Activated naive CD4-positive, alpha-beta T cell treated with anti-CD3 and anti-CD28 coated beads for 36 hours (primary cell): ENCODE measurements around the gene MTAP. TPM values are rescaled to one million over a fixed set of nuclear protein-coding genes. Genes with fewer than 3 reads are reported as not detected.

Experiments
- CTCF ChIA-PET: fragments of 350-600 bp; sonication (Branson Sonifier 250); formaldehyde crosslinking; loops from one replicate; lab custom pipeline; 2021; ENCODE audit warnings: antibody characterized with exemption; lab: Charles Lee
- DNase-seq: peaks from one replicate; pipeline ENCODE4 v3.0.0-alpha.2; 2020
- H3K27ac Mint-ChIP-seq: one replicate; pipeline ENCODE4 v1.8.0; 2021; ENCODE audit warnings: mild to moderate bottlenecking, mixed read lengths
- H3K27me3 Mint-ChIP-seq: one replicate; pipeline ENCODE4 v1.8.0; 2021; ENCODE audit warnings: low read depth, mixed read lengths
- H3K36me3 Mint-ChIP-seq: one replicate; pipeline ENCODE4 v1.8.0; 2021; ENCODE audit warnings: low read depth, mixed read lengths
- H3K4me1 Mint-ChIP-seq: one replicate; pipeline ENCODE4 v1.8.0; 2021; ENCODE audit warnings: low read depth, mixed read lengths
- H3K4me3 Mint-ChIP-seq: one replicate; pipeline ENCODE4 v1.8.0; 2021; ENCODE audit warnings: mild to moderate bottlenecking, moderate library complexity, mixed read lengths
- H3K9me3 Mint-ChIP-seq: one replicate; pipeline ENCODE4 v1.8.0; 2021; ENCODE audit warnings: mixed read lengths
- intact Hi-C: fragments of 100-400 bp; cut with micrococcal nuclease; formaldehyde crosslinking; loops from one replicate; pipeline ENCODE4 v1.15.1; 2023
- total RNA-seq, 2 experiments: library from RNA; stranded (reverse); gene quantifications; one replicate each; pipeline ENCODE4 v1.2.3, GENCODE V29; 2021

Gene MTAP
- total RNA-seq, 2 experiments from 2014 or later, result 59.0 to 66.4 TPM

DNA sequence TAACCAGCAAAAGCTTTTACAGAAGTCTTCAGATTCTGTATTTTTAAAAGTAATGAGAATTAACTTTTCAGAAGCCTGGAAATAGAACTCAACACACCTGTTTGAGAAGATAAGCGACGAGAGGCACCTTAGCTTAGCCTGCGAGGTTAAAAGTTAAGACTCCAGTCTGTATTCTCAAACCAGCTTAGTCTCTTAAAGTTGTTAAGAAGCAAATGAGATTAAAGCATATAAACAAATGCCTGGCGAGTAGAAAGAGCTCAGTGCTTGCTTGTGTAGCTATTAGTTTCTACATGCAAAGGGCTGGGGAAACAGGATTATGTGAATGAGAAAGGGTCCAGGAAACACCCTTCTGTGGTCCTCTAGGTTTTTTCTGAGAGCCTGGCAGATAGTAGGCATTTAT lies 51.7 kb downstream of the MTAP start:
- CTCF ChIA-PET, result interaction anchor here (0.7 kb wide), 1 partner anchor 41 kb away, joined by 3 read pairs; no protein-coding TSS in a partner anchor
- intact Hi-C loops, result no loop called here
- no peak overlapping the region for H3K4me3 Mint-ChIP-seq
- no peak overlapping the region for H3K27ac Mint-ChIP-seq
- DNase-seq, result no peak
- H3K27me3 Mint-ChIP-seq, result no peaks in the 10 kb centered on the region
- peaks cover 5% of the 10 kb centered on the region for H3K4me1 Mint-ChIP-seq
- H3K36me3 Mint-ChIP-seq, result peaks cover 69% of the 10 kb centered on the region
- no peaks in the 10 kb centered on the region for H3K9me3 Mint-ChIP-seq

DNA sequence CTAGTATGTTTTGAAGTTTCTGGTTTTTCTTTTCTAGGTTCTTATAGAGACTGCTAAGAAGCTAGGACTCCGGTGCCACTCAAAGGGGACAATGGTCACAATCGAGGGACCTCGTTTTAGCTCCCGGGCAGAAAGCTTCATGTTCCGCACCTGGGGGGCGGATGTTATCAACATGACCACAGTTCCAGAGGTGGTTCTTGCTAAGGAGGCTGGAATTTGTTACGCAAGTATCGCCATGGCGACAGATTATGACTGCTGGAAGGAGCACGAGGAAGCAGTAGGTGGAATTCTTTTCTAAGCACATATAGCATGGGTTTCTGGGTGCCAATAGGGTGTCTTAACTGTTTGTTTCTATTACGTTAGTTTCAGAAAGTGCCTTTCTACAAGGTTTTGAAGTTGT lies 52.2 kb downstream of the MTAP start:
- peaks cover 5% of the 10 kb centered on the region for H3K4me1 Mint-ChIP-seq
- H3K27me3 Mint-ChIP-seq, result no peaks in the 10 kb centered on the region
- intact Hi-C loops, result no loop called here
- no peak overlapping the region for H3K4me3 Mint-ChIP-seq
- H3K9me3 Mint-ChIP-seq, result no peaks in the 10 kb centered on the region
- CTCF ChIA-PET, result no interaction called here
- H3K27ac Mint-ChIP-seq, result no peak overlapping the region
- no peak for DNase-seq
- H3K36me3 Mint-ChIP-seq, result peaks cover 68% of the 10 kb centered on the region

DNA sequence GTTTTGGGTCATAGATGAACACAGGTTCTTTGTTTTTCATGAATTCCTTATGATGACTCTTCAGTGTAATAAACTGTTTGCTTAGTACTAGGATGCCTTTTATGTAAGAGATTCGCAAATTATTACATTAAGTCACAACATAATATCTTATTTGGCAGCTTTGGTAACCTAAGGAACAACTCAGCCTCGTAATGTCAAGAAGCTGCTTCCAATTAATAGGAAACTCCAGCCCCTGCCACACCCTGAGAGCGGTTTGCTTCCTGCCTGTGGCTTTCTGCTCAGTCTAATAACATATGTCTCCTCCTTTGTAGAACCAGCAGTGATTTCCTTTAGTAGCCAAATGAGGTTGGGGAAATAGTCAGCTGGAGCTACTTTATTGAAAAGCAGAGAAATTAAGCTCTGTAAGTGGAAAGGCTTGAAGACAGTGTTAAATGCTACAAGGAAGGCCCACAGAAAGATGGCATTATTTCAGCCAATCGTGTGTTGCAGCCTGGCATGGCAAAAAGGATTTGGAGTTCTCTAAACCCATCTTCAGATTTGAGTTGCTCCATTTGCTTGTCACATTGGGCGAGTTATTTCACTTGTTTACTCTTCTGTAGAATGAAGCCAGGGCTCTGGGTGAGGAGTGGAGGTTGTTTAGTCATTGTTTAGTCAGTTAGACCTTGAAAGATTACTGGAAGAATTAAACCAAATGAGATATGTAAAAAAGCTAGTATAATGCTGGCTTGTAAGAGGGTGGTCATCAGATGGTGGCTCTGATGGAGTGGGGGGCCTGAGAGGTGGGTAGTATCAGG lies 54.1 kb downstream of the MTAP start:
- no peak overlapping the region for H3K4me3 Mint-ChIP-seq

DNA sequence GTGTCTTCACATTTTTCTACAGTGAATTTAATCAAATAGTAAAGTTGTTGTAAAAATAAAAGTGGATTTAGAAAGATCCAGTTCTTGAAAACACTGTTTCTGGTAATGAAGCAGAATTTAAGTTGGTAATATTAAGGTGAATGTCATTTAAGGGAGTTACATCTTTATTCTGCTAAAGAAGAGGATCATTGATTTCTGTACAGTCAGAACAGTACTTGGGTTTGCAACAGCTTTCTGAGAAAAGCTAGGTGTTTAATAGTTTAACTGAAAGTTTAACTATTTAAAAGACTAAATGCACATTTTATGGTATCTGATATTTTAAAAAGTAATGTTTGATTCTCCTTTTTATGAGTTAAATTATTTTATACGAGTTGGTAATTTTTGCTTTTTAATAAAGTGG lies 60.4 kb downstream of the MTAP start:
- no peaks in the 10 kb centered on the region for H3K4me1 Mint-ChIP-seq
- H3K9me3 Mint-ChIP-seq, result no peaks in the 10 kb centered on the region
- intact Hi-C loops, result no loop called here
- H3K36me3 Mint-ChIP-seq, result peaks cover 63% of the 10 kb centered on the region
- no peak overlapping the region for H3K4me3 Mint-ChIP-seq
- no peak overlapping the region for H3K27ac Mint-ChIP-seq
- no peak for DNase-seq
- H3K27me3 Mint-ChIP-seq, result no peaks in the 10 kb centered on the region
- CTCF ChIA-PET, result interaction anchor here (0.9 to 1.0 kb wide), 2 partner anchors 185 to 382 kb away, joined by 3 to 6 read pairs; no protein-coding TSS in a partner anchor

More for the DNA sequence above, 54.1 kb downstream of the MTAP start:
- CTCF ChIA-PET, result interaction anchor here (1.0 kb wide), 1 partner anchor 16 kb away, joined by 4 read pairs; no protein-coding TSS in a partner anchor
- H3K27me3 Mint-ChIP-seq, result no peaks in the 10 kb centered on the region
- intact Hi-C loops, result no loop called here
- no peak for DNase-seq
- H3K36me3 Mint-ChIP-seq, result peaks cover 62% of the 10 kb centered on the region
- H3K27ac Mint-ChIP-seq, result no peak overlapping the region
- H3K4me1 Mint-ChIP-seq, result peaks cover 5% of the 10 kb centered on the region
- no peaks in the 10 kb centered on the region for H3K9me3 Mint-ChIP-seq

DNA sequence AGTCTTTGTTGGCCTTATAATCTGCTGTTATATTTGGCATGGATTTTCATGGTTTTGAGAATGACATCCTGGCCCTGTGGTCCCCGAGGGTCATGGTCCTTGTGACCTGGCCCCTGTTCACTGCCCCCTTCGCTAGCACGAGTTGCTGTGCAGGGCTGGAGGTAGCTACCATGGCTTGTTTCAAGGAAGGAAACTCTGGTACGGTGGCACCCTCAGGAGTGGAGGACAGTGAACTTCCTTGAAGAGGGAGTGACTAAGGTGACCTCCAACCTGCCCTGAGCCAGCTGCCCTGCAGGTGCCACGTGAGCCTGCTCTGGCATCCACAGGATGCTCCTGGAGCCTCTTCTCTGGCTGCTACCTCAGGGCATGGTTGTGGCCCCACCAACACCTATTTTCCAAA lies 62.1 kb downstream of the MTAP start:
- no peak for DNase-seq
- Mint-ChIP-seq H3K4me1 (no peaks in the 10 kb centered on the region), H3K27me3 (no peaks in the 10 kb centered on the region), H3K27ac (no peak overlapping the region), H3K9me3 (no peaks in the 10 kb centered on the region), H3K4me3 (no peak overlapping the region), H3K36me3 (peaks cover 49% of the 10 kb centered on the region)
- intact Hi-C loops, result no loop called here
- CTCF ChIA-PET, result no interaction called here

DNA sequence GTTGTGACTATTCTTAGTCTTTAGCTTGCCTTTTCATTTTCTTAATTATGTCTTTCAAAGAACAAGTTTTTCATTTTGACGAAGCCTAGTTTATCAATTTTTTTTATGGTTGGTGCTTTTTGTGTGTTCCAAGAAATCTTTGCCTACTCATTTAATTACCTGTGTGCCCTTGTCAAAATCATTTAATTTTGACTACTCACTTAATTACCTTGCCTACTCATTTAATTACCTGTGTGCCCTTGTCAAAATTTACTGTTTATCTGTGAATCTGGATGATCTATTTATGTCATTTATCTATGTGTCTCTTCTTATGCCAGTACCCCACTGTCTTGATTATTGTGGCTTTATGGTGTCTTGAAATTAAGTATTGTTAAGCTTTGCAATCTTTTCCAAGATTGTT lies 63.9 kb downstream of the MTAP start:
- no peak for DNase-seq
- no peaks in the 10 kb centered on the region for H3K4me1 Mint-ChIP-seq
- peaks cover 46% of the 10 kb centered on the region for H3K36me3 Mint-ChIP-seq
- no peaks in the 10 kb centered on the region for H3K9me3 Mint-ChIP-seq
- intact Hi-C loops, result no loop called here
- CTCF ChIA-PET, result interaction anchor here (1.1 kb wide), 1 partner anchor 53 kb away, joined by 4 read pairs; no protein-coding TSS in a partner anchor
- no peak overlapping the region for H3K4me3 Mint-ChIP-seq
- H3K27me3 Mint-ChIP-seq, result no peaks in the 10 kb centered on the region
- H3K27ac Mint-ChIP-seq, result no peak overlapping the region

DNA sequence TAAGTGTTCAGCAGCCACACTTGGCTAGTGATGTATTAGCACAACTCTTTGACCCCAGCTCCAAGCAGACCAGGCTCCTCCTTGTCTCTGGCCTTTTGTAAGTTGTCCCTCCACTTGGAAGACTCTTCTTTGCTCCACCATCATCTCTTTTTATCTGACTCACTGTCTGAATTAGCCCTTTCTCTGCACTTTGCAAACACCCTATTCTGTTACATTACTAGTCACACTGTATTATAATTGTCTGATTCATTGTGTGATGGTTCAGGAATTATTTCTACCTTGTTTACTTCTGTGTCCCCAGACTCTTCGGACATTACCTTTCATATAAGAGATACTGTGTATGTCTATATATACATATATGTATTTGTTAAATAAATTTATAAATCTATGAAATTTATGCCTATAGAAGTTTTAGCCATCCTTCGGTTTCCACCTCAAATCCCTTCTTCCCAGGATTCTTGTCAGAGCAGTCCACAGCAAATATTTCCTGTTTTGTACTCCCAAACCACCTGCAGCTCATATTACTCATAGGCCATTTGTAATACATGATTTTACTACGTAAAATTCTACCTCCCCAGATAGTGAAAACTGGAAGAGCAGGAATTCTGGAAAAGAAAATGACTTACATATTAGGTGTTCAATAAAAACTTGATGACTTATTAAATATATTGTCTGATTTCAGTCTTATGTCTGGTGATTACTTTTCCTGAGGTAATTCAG lies 69.0 kb downstream of the MTAP start:
- H3K27me3 Mint-ChIP-seq, result no peaks in the 10 kb centered on the region
- DNase-seq, result no peak
- H3K4me3 Mint-ChIP-seq, result no peak overlapping the region
- CTCF ChIA-PET, result no interaction called here
- peaks cover 2% of the 10 kb centered on the region for H3K4me1 Mint-ChIP-seq
- peaks cover 10% of the 10 kb centered on the region for H3K9me3 Mint-ChIP-seq
- no peak overlapping the region for H3K27ac Mint-ChIP-seq
- intact Hi-C loops, result no loop called here
- H3K36me3 Mint-ChIP-seq, result peaks cover 49% of the 10 kb centered on the region

DNA sequence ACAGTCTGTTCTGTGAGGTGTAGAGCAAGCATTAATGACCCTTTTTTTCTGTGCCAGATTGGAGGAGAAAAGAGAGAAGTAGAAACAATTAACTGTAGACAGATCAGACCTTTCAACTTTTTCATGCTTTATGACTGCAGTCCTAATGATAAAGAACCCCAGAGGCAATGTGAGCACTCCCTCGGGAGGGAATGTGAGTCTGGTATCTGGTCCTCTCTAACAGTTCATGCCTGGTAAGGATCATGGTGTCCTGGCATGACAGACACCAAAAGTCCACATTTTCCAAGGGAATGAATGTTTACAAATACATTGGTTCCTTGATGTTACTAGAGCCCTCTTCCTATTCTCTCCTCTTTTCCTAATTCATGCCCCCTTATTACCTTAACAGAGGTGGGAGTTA lies 70.3 kb downstream of the MTAP start:
- Mint-ChIP-seq H3K9me3 (peaks cover 18% of the 10 kb centered on the region), H3K36me3 (peaks cover 54% of the 10 kb centered on the region), H3K27ac (no peak overlapping the region), H3K4me1 (peaks cover 2% of the 10 kb centered on the region), H3K27me3 (no peaks in the 10 kb centered on the region), H3K4me3 (no peak overlapping the region)
- DNase-seq, result no peak
- CTCF ChIA-PET, result no interaction called here
- intact Hi-C loops, result no loop called here

DNA sequence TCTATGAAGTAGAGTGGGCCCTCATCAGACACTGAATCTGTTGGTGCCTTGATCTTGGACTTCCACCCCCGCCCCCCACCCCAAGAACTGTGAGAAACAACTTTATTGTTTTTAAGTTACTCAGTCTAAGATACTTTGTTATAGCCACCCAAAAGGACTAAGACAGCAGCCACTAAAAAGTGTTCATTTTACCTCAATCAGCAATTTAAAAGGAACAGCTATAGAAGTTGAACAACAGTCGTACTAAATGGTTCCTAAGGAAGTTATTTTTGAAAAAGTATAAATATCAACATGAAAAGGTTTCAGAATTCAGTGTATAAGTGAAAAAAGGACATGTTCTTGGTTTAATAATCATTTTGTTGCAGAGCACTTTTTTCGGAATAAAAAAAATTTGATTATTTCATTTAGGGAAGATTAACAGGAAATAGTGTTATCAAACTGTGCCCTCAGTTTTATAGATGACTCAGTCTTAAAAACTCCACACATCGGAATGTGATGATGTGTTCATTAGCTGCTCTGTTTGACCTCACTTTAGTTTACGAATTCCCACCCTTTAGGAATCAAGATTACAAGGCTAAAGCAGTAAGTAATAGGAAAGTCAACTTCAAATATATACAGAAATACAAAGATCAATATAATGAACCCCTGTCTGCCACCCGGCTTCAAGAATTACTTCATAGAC lies 71.2 kb downstream of the MTAP start:
- CTCF ChIA-PET, result no interaction called here
- peaks cover 57% of the 10 kb centered on the region for H3K36me3 Mint-ChIP-seq
- H3K27ac Mint-ChIP-seq, result no peak overlapping the region
- peaks cover 23% of the 10 kb centered on the region for H3K9me3 Mint-ChIP-seq
- H3K4me1 Mint-ChIP-seq, result peaks cover 2% of the 10 kb centered on the region
- intact Hi-C loops, result no loop called here
- no peaks in the 10 kb centered on the region for H3K27me3 Mint-ChIP-seq
- H3K4me3 Mint-ChIP-seq, result no peak overlapping the region
- DNase-seq, result no peak

DNA sequence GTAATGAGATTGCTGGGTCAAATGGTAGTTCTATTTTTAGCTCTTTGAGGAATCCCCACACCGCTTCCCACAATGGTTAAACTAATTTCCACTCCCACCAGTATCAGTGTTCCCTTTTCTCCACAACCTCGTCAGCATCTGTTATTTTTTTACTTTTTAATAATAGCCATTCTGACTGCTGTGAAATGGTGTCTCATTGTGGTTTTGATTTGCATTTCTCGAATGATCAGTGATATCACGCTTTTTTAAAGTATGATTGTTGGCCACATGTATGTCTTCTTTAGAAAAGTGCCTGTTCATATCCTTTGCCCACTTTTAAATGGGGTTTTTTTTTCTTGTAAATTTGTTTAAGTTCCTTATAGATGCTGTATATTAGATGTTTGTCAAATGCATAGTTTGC lies 73.5 kb downstream of the MTAP start:
- CTCF ChIA-PET, result no interaction called here
- Mint-ChIP-seq H3K9me3 (peaks cover 39% of the 10 kb centered on the region), H3K27me3 (no peaks in the 10 kb centered on the region), H3K36me3 (peaks cover 77% of the 10 kb centered on the region), H3K27ac (no peak overlapping the region), H3K4me3 (no peak overlapping the region), H3K4me1 (peaks cover 2% of the 10 kb centered on the region)
- intact Hi-C loops, result no loop called here
- no peak for DNase-seq

DNA sequence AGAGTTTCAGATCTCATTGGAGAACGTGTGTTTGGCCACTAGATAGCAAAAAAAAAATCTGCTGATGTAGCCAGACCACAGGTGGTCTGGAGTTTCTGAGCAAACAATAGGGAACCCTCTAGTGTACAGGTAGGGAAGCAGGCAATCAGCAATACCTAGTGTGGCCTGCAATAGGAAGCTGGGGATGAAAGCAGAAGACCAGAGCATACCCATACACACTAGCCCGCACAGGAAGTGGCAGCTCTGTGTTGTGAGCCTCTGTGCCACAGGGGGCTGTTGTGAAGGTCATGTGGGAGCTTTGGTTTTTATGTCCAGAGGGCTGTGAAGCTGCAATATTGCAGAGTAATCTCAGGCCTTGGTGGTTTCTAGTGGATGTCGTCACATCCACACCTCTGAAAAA lies 81.2 kb downstream of the MTAP start:
- Mint-ChIP-seq H3K4me3 (no peak overlapping the region), H3K4me1 (no peaks in the 10 kb centered on the region), H3K36me3 (peaks cover 59% of the 10 kb centered on the region), H3K27ac (no peak overlapping the region), H3K9me3 (peaks cover 38% of the 10 kb centered on the region), H3K27me3 (no peaks in the 10 kb centered on the region)
- CTCF ChIA-PET, result interaction anchor here (1.0 kb wide), 1 partner anchor 18 kb away, joined by 3 read pairs; no protein-coding TSS in a partner anchor
- intact Hi-C loops, result no loop called here
- DNase-seq, result no peak

DNA sequence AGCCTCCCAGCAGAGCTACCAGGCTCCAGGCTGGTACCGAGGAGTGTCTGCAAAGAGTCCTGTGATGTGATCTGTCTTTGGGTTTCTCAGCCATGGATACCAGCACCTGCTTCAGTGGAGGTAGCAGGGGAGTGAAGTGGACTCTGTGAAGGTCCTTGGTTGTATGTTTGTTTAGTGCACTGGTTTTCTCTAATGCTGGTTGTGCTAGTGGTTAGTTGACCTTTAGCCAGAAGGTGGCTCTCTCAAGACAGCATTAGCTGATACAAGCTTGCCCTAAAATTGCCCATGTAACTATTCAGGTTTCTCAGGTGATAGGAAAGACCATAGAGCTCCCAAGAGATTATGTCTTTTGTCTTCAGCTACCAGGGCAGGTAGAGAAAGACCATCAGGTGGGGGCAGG lies 87.2 kb downstream of the MTAP start:
- CTCF ChIA-PET, result interaction anchor here (0.6 kb wide), 3 partner anchors 99 to 797 kb away, joined by 3 read pairs; no protein-coding TSS in a partner anchor
- Mint-ChIP-seq H3K4me3 (no peak overlapping the region), H3K27ac (no peak overlapping the region), H3K27me3 (no peaks in the 10 kb centered on the region), H3K4me1 (no peaks in the 10 kb centered on the region), H3K9me3 (peaks cover 41% of the 10 kb centered on the region), H3K36me3 (peaks cover 69% of the 10 kb centered on the region)
- intact Hi-C loops, result no loop called here
- no peak for DNase-seq
